Activated T-cell treated with anti-CD3 and anti-CD28 coated beads, Interleukin-2, amount 50 U/mL, for 24 hours (primary cell): ENCODE data around the gene TRAF3.
A peak's percentile ranks its signal among the peaks of the same experiment; 100 is the strongest.

Source experiments
- DNase-seq: peaks from one replicate; pipeline ENCODE4 v3.0.0-alpha.2; 2020
- H3K27ac Mint-ChIP-seq: 2 replicates; pipeline ENCODE4 v1.8.0; 2020; ENCODE audit warnings: mild to moderate bottlenecking, mixed read lengths
- H3K27me3 Mint-ChIP-seq: 2 replicates; pipeline ENCODE4 v1.8.0; 2020; ENCODE audit warnings: mixed read lengths
- H3K36me3 Mint-ChIP-seq: 2 replicates; pipeline ENCODE4 v1.8.0; 2020; ENCODE audit warnings: low read depth, mixed read lengths
- H3K4me1 Mint-ChIP-seq: 2 replicates; pipeline ENCODE4 v1.8.0; 2020; ENCODE audit warnings: low read depth, mixed read lengths
- H3K4me3 Mint-ChIP-seq: 2 replicates; pipeline ENCODE4 v1.8.0; 2020; ENCODE audit warnings: mild to moderate bottlenecking, moderate library complexity, mixed read lengths
- H3K9me3 Mint-ChIP-seq: 2 replicates; pipeline ENCODE4 v1.8.0; 2020; ENCODE audit warnings: mixed read lengths

The TRAF3 gene

DNA sequence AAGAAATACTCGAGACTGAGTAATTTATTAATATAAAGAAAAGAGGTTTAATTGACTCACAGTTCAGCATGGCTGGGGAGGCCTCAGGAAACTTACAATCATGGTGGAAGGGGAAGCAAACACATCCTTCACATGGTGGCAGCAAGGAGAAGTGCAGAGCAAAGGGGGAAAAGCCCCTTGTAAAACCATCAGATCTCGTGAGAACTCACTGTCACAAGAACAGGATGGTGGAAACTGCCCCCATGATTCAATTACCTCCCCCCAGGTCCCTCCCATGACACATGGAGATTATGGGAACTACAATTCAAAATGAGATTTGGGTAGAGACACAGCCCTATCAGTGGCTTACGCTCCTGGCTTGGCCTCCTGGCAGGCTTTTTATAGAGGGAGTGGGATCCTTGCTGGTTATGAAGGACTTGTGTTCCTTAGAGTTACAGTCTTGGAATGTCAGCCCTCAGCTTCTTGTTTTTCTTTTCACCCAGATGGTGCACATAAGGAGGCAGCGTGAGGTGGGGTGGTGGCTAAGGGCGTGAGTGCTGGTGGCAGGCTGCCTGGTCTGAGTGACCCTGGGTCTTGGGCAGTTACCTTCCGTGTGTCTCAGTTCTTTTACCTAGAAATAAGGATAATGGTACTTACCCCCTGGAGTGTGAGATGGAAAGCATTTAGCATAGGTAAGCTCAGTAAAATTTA is 25.7 kb downstream of the TRAF3 start:
- no peaks in the 10 kb centered on the region for H3K27me3 Mint-ChIP-seq
- H3K4me1 Mint-ChIP-seq, result peaks cover 72% of the 10 kb centered on the region
- H3K27ac Mint-ChIP-seq, result peak overlapping the region; percentile 96
- peak overlapping the region; percentile 19 for H3K4me3 Mint-ChIP-seq
- peaks cover 72% of the 10 kb centered on the region for H3K36me3 Mint-ChIP-seq
- H3K9me3 Mint-ChIP-seq, result no peaks in the 10 kb centered on the region
- no peak for DNase-seq

DNA sequence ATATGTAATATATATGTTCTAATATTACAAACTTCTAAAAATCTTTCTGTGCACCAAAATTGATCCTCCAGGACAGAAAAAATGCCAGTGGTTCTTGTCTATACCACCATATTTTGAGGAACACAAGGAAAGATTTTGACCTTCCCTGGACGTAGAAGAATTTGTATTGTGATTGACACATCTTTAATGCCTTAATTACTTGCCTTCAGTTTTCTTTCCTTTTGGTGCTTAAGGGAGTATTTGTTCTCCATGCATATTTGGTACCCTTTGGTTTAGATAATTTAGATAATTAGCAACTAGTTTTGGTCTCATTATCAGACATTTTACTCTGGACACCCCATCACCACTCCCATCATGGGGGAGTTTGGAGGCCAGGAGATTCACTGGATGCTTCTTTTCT is 27.6 kb downstream of the TRAF3 start:
- Mint-ChIP-seq H3K27ac (peak overlapping the region; percentile 96), H3K4me3 (peak overlapping the region; percentile 58), H3K36me3 (peaks cover 72% of the 10 kb centered on the region), H3K4me1 (peaks cover 72% of the 10 kb centered on the region), H3K9me3 (no peaks in the 10 kb centered on the region), H3K27me3 (no peaks in the 10 kb centered on the region)
- DNase-seq, result no peak

DNA sequence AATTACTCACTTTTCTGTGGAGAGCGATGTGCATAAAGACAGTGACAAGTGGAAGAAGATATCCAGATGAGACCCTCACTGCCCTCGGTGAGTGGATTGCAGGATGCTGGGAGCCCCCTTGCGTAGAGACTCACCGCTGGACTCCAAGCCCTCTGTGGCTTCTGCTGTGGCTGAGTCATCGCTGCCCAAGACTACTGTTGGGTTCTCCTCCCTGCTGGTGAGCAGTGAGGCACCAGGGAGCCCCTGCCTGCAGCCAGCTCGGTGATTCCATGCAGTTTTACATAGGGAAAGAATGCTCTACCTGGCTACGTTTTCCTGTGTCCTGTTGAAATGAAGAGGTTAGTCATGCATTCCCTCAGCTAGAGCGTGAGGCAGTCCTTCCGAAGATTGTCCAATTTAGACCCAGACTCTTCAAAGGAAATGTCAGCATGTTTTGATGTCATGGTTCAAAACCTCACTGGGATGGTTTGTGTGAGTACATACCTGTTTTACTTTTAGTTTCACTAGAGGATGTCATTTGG is 28.2 kb downstream of the TRAF3 start:
- Mint-ChIP-seq H3K9me3 (no peaks in the 10 kb centered on the region), H3K4me1 (peaks cover 75% of the 10 kb centered on the region), H3K27ac (peak overlapping the region; percentile 96), H3K27me3 (no peaks in the 10 kb centered on the region), H3K4me3 (peak overlapping the region; percentile 58), H3K36me3 (peaks cover 73% of the 10 kb centered on the region)
- DNase-seq, result peak; percentile 66

DNA sequence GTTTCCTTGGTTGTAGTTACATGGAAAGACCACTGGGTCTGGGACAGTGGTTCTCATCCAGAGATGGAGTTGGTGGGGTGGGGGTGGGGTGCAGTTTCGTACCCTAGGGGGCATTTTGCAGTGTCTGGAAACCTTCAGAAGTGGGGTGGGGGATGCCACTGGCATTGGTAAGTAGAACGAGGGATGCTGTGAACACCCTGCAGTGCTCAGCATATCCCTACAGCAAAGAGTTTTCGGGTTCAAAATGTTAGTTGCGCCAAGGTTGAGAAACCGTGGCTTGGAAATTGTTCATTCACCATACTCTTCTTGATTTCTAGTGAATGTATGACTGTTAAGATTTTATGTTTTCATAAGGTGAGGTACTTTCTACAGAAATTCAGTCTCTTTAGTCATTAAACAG is 28.7 kb downstream of the TRAF3 start:
- DNase-seq, result peak; percentile 46
- Mint-ChIP-seq H3K4me1 (peaks cover 80% of the 10 kb centered on the region), H3K27me3 (no peaks in the 10 kb centered on the region), H3K9me3 (no peaks in the 10 kb centered on the region), H3K36me3 (peaks cover 73% of the 10 kb centered on the region), H3K4me3 (peak overlapping the region; percentile 58), H3K27ac (peak overlapping the region; percentile 96)

DNA sequence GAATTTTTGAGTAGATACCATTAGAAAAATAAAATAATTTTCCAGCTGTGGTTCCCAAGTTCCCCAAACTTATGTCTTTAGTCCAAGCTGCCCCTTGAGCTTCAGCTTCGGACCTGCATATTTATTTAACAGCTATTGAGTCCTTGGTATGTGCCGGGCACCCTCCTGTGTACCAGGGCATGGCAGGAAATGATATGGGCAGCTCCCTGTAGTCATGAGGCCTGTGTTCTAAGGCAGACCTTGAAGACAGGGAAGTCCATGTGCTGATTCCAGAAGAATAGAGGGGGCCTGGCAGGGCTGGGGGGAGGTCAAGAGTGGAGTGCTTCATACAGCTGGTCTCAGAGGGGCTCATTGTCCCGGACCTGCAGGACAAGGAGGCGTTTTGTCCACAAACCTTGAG is 29.2 kb downstream of the TRAF3 start:
- no peaks in the 10 kb centered on the region for H3K9me3 Mint-ChIP-seq
- peak overlapping the region; percentile 96 for H3K27ac Mint-ChIP-seq
- H3K36me3 Mint-ChIP-seq, result peaks cover 73% of the 10 kb centered on the region
- peak; percentile 34 for DNase-seq
- H3K27me3 Mint-ChIP-seq, result no peaks in the 10 kb centered on the region
- peaks cover 82% of the 10 kb centered on the region for H3K4me1 Mint-ChIP-seq
- peak overlapping the region; percentile 58 for H3K4me3 Mint-ChIP-seq

DNA sequence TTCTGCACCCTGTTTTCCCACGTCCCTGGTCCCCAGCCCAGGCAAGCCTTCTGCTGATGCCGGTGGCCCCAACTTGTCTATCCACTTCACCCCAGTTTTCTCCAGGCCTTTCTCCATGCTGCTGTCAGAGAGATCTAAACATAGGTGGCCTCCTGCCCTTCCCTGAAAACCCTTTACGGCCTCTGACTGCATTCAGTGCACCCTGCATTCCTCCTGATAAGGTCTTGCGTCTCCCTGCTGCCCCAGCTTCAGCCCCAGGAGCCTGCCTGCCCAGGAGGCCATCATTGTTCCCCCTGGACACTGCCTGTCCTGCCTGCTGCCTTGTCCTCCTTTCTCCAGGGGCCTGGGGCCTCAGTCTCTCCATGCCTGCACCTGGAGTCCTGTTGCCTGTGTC is 29.8 kb downstream of the TRAF3 start:
- H3K36me3 Mint-ChIP-seq, result peaks cover 78% of the 10 kb centered on the region
- no peak for DNase-seq
- peak overlapping the region; percentile 96 for H3K27ac Mint-ChIP-seq
- peaks cover 87% of the 10 kb centered on the region for H3K4me1 Mint-ChIP-seq
- H3K9me3 Mint-ChIP-seq, result no peaks in the 10 kb centered on the region
- H3K4me3 Mint-ChIP-seq, result peak overlapping the region; percentile 58
- no peaks in the 10 kb centered on the region for H3K27me3 Mint-ChIP-seq

DNA sequence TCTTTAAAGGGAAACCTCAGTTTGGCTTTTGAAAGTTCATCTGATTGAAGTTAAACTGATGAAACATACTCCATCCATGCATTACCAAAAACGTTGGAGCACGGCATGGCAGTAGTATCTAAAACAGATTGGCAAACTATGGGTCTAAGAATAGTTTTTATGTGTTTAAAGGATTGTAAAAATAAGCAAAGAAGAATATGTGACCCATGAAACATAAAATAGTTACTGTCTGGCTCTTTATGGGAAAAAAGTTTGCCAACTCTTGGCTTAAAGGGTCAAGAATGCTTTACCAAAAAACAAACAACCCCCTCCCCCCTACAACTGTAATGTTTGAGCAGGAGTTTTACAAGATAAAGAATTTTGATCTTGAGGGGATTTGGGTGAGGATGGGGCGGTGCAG is 32.6 kb downstream of the TRAF3 start:
- no peaks in the 10 kb centered on the region for H3K27me3 Mint-ChIP-seq
- DNase-seq, result no peak
- no peaks in the 10 kb centered on the region for H3K9me3 Mint-ChIP-seq
- H3K36me3 Mint-ChIP-seq, result peaks cover 83% of the 10 kb centered on the region
- peak overlapping the region; percentile 77 for H3K27ac Mint-ChIP-seq
- H3K4me1 Mint-ChIP-seq, result peaks cover 88% of the 10 kb centered on the region
- no peak overlapping the region for H3K4me3 Mint-ChIP-seq

DNA sequence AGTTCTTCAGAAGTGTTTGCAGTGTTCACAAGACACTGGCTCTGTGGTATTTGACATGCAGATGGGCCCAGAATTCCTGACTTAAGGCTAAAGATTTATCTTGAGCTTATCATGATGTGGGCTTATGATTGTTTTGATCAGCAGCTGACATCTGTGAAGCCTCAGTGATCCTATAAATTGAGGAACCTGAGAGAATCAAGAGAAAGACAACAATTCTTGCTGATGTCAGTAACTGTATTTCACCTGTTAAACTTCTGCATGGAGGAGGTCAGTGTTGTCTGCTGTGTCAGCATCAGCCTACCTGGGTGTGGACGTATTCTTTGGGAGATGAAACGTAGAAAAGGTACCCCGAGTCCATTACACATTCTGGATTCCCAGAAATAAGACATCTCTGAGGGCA is 33.3 kb downstream of the TRAF3 start:
- no peaks in the 10 kb centered on the region for H3K27me3 Mint-ChIP-seq
- peak overlapping the region; percentile 77 for H3K27ac Mint-ChIP-seq
- DNase-seq, result no peak
- H3K9me3 Mint-ChIP-seq, result no peaks in the 10 kb centered on the region
- H3K4me1 Mint-ChIP-seq, result peaks cover 88% of the 10 kb centered on the region
- no peak overlapping the region for H3K4me3 Mint-ChIP-seq
- H3K36me3 Mint-ChIP-seq, result peaks cover 83% of the 10 kb centered on the region

DNA sequence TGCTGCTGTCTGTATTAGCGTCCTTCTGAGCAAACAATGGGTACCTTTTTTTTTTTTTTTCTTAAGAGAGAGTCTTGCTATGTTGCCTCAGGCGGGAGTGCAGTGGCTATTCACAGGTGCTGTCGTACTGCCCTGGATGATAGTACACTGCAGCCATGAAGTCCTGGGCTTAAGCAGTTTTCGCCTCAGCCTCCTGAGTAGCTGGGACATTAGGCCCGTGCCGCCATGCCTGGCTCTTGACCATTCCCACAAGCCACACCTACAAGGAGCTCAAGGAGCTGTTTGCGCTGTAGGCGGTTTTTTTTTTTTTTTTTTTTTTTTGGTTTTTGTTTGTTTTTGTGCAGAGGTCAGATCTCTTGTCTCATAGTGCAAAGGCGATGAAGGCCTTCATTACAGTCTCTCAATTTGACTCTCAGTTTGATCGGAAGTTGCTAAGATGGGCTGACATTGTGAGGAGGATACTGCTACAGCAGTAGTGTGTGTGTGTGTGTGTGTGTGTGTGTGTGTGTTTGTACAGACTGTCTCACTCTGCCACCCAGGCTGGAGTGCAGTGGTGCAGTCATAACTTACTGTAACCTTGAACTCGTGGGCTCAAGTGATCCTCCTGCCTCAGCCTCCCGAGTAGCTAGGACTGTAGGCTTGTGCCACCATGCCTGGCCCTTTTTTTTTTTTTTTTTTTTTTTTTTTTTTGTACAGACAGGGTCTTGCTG is 34.2 kb downstream of the TRAF3 start:
- no peak for DNase-seq
- Mint-ChIP-seq H3K27me3 (no peaks in the 10 kb centered on the region), H3K4me3 (no peak overlapping the region), H3K27ac (peak overlapping the region; percentile 54), H3K36me3 (peaks cover 84% of the 10 kb centered on the region), H3K9me3 (no peaks in the 10 kb centered on the region), H3K4me1 (peaks cover 85% of the 10 kb centered on the region)

DNA sequence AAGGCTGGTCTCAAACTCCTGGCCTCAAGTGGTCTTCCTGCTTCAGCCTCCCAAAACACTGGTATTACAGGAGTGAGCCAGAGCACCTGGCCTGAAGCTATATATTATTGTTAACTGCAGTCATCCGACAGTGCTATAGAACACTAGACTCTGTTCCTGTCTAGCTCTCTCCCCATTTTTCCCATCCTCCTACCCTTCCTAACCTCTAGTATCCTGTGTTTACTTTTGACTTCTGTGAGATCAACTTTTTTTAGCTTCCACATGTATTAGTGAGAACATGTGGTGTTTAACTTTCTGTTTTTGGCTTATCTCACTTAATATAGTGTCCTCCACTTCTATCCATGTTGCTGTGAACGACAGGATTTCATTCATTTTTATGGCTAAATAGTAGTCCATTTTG is 34.7 kb downstream of the TRAF3 start:
- Mint-ChIP-seq H3K4me3 (no peak overlapping the region), H3K4me1 (peaks cover 85% of the 10 kb centered on the region), H3K36me3 (peaks cover 87% of the 10 kb centered on the region), H3K9me3 (no peaks in the 10 kb centered on the region), H3K27ac (peak overlapping the region; percentile 76), H3K27me3 (no peaks in the 10 kb centered on the region)
- no peak for DNase-seq

DNA sequence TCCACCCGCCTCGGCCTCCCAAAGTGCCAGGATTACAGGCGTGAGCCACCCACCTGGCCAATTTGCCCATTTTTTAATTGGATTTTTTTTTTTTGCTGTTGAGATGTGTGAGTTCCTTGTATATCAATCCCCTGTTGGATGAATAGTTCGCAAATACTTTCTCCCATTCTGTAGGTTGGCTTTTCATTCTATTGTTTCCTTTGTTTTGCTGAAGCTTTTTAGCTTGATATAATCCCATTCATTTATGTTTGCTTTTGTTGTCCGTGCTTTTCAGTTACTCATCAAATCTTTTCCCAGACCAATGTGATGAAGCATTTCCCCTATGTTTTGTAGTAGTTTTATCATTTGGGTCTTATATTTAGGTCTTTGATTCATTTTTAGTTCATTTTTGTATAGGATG is 36.4 kb downstream of the TRAF3 start:
- H3K27ac Mint-ChIP-seq, result peak overlapping the region; percentile 50
- H3K4me3 Mint-ChIP-seq, result no peak overlapping the region
- H3K36me3 Mint-ChIP-seq, result peaks cover 88% of the 10 kb centered on the region
- no peaks in the 10 kb centered on the region for H3K27me3 Mint-ChIP-seq
- peaks cover 86% of the 10 kb centered on the region for H3K4me1 Mint-ChIP-seq
- no peak for DNase-seq
- no peaks in the 10 kb centered on the region for H3K9me3 Mint-ChIP-seq

DNA sequence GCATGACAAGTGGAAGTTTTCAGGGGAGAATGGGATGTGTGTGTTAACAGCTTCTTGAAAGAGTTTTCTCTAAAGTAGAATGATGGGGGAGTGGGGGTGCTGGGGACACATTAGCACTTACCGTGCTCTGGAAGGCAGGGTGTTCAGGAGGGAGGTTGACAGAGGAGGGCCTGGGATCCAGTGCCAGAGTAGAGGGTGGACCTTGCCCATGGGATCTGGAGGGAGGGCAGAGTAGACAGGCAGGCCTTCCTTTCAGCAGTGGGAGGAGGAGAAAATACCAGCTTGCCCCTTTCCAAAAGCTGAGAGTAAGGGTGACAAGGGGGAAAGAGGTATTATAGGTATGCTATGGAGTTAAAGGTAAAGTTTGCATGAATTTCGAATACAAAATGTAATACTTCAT is 40.1 kb downstream of the TRAF3 start:
- no peak overlapping the region for H3K4me3 Mint-ChIP-seq
- no peaks in the 10 kb centered on the region for H3K27me3 Mint-ChIP-seq
- H3K9me3 Mint-ChIP-seq, result no peaks in the 10 kb centered on the region
- H3K27ac Mint-ChIP-seq, result peak overlapping the region; percentile 87
- peaks cover 86% of the 10 kb centered on the region for H3K4me1 Mint-ChIP-seq
- no peak for DNase-seq
- H3K36me3 Mint-ChIP-seq, result peaks cover 76% of the 10 kb centered on the region

DNA sequence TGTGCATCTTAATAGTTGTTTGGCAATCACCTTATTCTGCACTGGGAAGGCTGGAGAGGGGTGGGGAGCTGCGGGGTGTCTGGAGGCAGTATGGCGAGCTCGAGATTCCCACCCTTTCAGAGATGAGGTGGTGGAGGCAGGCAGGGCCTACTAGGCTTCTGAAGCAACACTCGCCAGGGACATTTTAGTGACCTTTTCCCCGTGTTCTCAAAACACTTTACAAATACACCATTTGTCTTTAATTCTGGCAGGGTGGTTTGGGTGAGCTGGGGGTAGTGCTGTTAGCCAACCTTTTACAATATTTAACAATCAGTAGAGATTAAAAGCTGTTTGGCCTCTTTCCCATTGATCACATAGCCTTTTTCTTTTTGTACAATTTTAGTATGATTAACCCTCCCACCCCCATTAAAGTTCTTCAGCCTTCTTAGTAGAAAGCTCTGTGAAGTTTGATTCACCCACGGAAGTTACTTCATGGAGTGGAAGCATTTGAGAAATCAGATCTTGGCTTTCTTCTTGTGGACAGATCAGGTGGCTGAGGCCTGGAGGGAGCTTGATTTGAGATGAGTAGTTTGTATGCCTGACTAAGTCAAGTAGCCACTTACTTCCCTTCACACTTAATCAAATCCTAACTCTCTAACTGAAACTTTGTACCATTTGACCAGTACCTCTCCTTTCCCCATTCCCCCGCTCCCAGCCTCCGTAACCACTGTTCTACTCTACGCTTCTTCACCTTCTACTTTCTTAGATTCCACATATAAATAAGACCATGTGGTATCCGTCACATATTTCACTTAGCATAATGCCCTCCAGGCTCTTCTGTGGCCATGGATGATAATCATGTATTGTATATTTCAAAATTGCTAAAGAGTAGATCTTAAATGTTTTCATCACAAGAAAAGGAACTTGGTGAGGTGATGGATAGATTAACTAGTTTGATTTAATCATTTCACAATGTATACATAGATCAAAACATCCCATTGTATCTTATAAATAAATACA is 41.0 kb downstream of the TRAF3 start:
- no peaks in the 10 kb centered on the region for H3K27me3 Mint-ChIP-seq
- H3K4me1 Mint-ChIP-seq, result peaks cover 90% of the 10 kb centered on the region
- peak overlapping the region; percentile 13 for H3K4me3 Mint-ChIP-seq
- peak overlapping the region; percentile 87 for H3K27ac Mint-ChIP-seq
- no peak for DNase-seq
- H3K9me3 Mint-ChIP-seq, result no peaks in the 10 kb centered on the region
- peaks cover 79% of the 10 kb centered on the region for H3K36me3 Mint-ChIP-seq

DNA sequence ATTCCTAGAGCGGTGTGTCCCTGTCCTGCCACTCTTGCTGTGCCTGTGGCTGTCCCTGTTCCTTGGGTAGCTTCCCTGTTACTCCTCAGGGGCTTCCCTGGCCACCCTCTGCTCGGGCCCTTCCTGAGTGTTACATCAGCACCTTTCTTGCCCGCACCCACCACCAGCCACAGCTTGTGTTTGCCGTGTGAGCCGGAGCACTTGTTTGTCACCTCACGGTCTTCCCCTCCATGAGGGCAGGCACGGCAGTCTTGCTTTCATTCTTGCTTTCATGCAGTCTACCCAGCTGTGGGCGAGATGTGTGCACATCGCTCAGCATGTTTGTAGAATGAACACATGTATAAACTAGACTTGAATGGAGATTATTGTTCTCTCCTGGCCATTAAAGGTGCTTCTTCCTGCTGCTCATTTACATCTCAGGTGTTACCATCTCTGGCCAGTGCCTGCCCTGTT is 42.0 kb downstream of the TRAF3 start:
- peak overlapping the region; percentile 98 for H3K27ac Mint-ChIP-seq
- no peaks in the 10 kb centered on the region for H3K9me3 Mint-ChIP-seq
- peak overlapping the region; percentile 67 for H3K4me3 Mint-ChIP-seq
- DNase-seq, result peak; percentile 76
- no peaks in the 10 kb centered on the region for H3K27me3 Mint-ChIP-seq
- peaks cover 90% of the 10 kb centered on the region for H3K4me1 Mint-ChIP-seq
- H3K36me3 Mint-ChIP-seq, result peaks cover 78% of the 10 kb centered on the region
